Peyer's patch (tissue), 4 donors: ENCODE results near the gene CCDC187.

Source experiments
- POLR2A ChIP-seq, 2 donors: fragments of 450-650 bp; IDR thresholded peaks; one replicate each; pipeline ENCODE4 v1.5.1; 2017; ENCODE audit warnings: antibody characterized with exemption in 2 of 2, mild to moderate bottlenecking in 2 of 2, moderate library complexity in 2 of 2
- TF ChIP-seq, protein P1 (sequence below), 6 experiments: fragments of 450-650 bp in 4 of 6; fragments of 200-600 bp in 2 of 6; sonication (generic) in 1 of 6; IDR thresholded peaks; one replicate each; pipeline ENCODE4 v1.5.1; 2017 to 2019; ENCODE audit warnings: antibody characterized with exemption in 6 of 6, mild to moderate bottlenecking in 3 of 6, moderate library complexity in 1 of 6

DNA sequence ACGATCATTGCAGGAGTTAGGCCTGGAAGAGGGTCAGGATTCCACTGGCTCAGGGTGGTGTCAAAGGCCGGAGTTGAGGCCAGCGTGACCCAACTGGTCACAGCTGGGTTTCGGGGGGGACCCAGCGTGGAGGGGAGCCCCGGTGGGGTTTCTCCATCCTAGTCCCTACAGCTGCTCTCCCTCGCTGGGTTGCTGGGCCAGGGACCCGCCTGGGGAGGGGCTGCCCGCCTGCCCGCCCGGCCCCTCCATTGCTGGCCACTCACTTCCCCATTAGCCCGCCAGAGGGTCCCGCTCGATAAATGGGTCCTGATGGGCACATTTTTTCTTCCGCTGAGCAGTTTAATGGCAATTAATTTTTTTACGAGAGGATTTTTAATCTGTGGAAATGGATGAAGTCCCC lies 8.8 kb downstream of the CCDC187 start:
- TF ChIP-seq, protein P1, sequence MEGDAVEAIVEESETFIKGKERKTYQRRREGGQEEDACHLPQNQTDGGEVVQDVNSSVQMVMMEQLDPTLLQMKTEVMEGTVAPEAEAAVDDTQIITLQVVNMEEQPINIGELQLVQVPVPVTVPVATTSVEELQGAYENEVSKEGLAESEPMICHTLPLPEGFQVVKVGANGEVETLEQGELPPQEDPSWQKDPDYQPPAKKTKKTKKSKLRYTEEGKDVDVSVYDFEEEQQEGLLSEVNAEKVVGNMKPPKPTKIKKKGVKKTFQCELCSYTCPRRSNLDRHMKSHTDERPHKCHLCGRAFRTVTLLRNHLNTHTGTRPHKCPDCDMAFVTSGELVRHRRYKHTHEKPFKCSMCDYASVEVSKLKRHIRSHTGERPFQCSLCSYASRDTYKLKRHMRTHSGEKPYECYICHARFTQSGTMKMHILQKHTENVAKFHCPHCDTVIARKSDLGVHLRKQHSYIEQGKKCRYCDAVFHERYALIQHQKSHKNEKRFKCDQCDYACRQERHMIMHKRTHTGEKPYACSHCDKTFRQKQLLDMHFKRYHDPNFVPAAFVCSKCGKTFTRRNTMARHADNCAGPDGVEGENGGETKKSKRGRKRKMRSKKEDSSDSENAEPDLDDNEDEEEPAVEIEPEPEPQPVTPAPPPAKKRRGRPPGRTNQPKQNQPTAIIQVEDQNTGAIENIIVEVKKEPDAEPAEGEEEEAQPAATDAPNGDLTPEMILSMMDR (IDR thresholded peaks at IDR 0.05) = no peak
- no peak for TF ChIP-seq POLR2A (IDR thresholded peaks at IDR 0.05)
